Measurements from ENCODE around the gene STK17A.

The STK17A gene

GRCh38 chr7:43637114-43637806 lies 54.4 kb downstream of the STK17A start:
- no peak for DNase-seq

- peak; percentile 80 to 95 for DNase-seq
Measured at GRCh38 chr7:43639858-43640491, 57.1 kb downstream of the STK17A start.

- no peak for DNase-seq
Measured at GRCh38 chr7:43640679-43641078, 57.8 kb downstream of the STK17A start.

- DNase-seq, result no peak
Measured at GRCh38 chr7:43642897-43643630, 60.2 kb downstream of the STK17A start.

GRCh38 chr7:43643846-43644245 lies 60.9 kb downstream of the STK17A start:
- DNase-seq, result no peak

- DNase-seq, result no peak
Measured at GRCh38 chr7:43645699-43646226, 62.9 kb downstream of the STK17A start.

GRCh38 chr7:43646603-43647338 lies 63.9 kb downstream of the STK17A start:
- no peak for DNase-seq

- DNase-seq, result no peak
Measured at GRCh38 chr7:43647339-43647672, 64.4 kb downstream of the STK17A start.

- peak; percentile 80 to 93 for DNase-seq
Measured at GRCh38 chr7:43647673-43648472, 65.0 kb downstream of the STK17A start.

GRCh38 chr7:43648473-43649406 lies 65.8 kb downstream of the STK17A start:
- DNase-seq, result no peak

- DNase-seq, result peak in 1 of 2 experiments; percentile 12
Measured at GRCh38 chr7:43649755-43650274, 66.9 kb downstream of the STK17A start.

GRCh38 chr7:43650457-43651052 lies 67.6 kb downstream of the STK17A start:
- DNase-seq, result no peak

- DNase-seq, result no peak
Measured at GRCh38 chr7:43652364-43652763, 69.5 kb downstream of the STK17A start.

GRCh38 chr7:43653466-43653865 lies 70.6 kb downstream of the STK17A start:
- DNase-seq, result no peak

- no peak for DNase-seq
Measured at GRCh38 chr7:43653891-43654504, 71.1 kb downstream of the STK17A start.

- no peak for DNase-seq
Measured at GRCh38 chr7:43655584-43655983, 72.7 kb downstream of the STK17A start.

- no peak for DNase-seq
Measured at GRCh38 chr7:43656997-43657396, 74.1 kb downstream of the STK17A start.

GRCh38 chr7:43658718-43659548 lies 76.0 kb downstream of the STK17A start:
- no peak for DNase-seq

GRCh38 chr7:43659549-43659896 lies 76.6 kb downstream of the STK17A start:
- DNase-seq, result no peak

All from NCI-H2081 (cell line).